ENCODE results near the gene LAMTOR4. TPM values are rescaled to one million over a fixed set of nuclear protein-coding genes. Genes with fewer than 3 reads are reported as not detected.

LAMTOR4 gene
- total RNA-seq, 1 experiment from 2014 or later = 224 TPM

GRCh38 chr7:100115026-100115425 lies 33.7 kb upstream of the LAMTOR4 start:
- Histone ChIP-seq H3K36me3 (ENCODE audit: control insufficient read depth, insufficient read depth, low read length) (no peaks in the 10 kb centered on the region; the same call in 1 of the 2 replicates), H3K9me3 (ENCODE audit: control insufficient read depth, insufficient read depth, low read depth, low read length) (no peaks in the 10 kb centered on the region), H3K27me3 (ENCODE audit: control insufficient read depth, insufficient read depth, low read length) (no peaks in the 10 kb centered on the region), H3K27ac (ENCODE audit: low read length) (no peak overlapping the region), H3K4me3 (ENCODE audit: low read depth in 2 of 2, low read length in 2 of 2) (no peak overlapping the region), H3K4me1 (ENCODE audit: control insufficient read depth, insufficient read depth, low read length) (0 out of 2 replicates have a peak, but pooled peaks cover 2% of the 10 kb centered on the region)
- BruUV-seq (replicated peaks) = no TSS peak
- ATAC-seq = no peak
- intact Hi-C loops (cut with micrococcal nuclease; ENCODE audit: unreplicated experiment) = no loop called here
- POLR2A ChIA-PET = no interaction called here
- TF ChIP-seq TCF7L2 (IDR thresholded peaks at IDR 0.05; ENCODE audit: low read depth, low read length) (no peak), REST (IDR thresholded peaks at IDR 0.05; ENCODE audit: insufficient read depth in 1 of 2, low read depth in 2 of 2, low read length in 1 of 2) (no peak), POLR2AphosphoS5 (IDR thresholded peaks at IDR 0.05; ENCODE audit: low read depth, low read length) (no peak), SIN3A (IDR thresholded peaks at IDR 0.05; ENCODE audit: borderline replicate concordance, insufficient read depth, low read depth, low read length) (no peak)
- TF ChIP-seq, protein P1, sequence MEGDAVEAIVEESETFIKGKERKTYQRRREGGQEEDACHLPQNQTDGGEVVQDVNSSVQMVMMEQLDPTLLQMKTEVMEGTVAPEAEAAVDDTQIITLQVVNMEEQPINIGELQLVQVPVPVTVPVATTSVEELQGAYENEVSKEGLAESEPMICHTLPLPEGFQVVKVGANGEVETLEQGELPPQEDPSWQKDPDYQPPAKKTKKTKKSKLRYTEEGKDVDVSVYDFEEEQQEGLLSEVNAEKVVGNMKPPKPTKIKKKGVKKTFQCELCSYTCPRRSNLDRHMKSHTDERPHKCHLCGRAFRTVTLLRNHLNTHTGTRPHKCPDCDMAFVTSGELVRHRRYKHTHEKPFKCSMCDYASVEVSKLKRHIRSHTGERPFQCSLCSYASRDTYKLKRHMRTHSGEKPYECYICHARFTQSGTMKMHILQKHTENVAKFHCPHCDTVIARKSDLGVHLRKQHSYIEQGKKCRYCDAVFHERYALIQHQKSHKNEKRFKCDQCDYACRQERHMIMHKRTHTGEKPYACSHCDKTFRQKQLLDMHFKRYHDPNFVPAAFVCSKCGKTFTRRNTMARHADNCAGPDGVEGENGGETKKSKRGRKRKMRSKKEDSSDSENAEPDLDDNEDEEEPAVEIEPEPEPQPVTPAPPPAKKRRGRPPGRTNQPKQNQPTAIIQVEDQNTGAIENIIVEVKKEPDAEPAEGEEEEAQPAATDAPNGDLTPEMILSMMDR (IDR thresholded peaks at IDR 0.05) = no peak
- DNase-seq (ENCODE audit: low read depth, low spot score) = no peak
- in situ Hi-C loops (cut with HindIII; ENCODE audit: low pct_unique_long_range_greater_than_20kb, low sequenced_read_pairs) = no loop called here
- CTCF ChIA-PET = no interaction called here

DNA sequence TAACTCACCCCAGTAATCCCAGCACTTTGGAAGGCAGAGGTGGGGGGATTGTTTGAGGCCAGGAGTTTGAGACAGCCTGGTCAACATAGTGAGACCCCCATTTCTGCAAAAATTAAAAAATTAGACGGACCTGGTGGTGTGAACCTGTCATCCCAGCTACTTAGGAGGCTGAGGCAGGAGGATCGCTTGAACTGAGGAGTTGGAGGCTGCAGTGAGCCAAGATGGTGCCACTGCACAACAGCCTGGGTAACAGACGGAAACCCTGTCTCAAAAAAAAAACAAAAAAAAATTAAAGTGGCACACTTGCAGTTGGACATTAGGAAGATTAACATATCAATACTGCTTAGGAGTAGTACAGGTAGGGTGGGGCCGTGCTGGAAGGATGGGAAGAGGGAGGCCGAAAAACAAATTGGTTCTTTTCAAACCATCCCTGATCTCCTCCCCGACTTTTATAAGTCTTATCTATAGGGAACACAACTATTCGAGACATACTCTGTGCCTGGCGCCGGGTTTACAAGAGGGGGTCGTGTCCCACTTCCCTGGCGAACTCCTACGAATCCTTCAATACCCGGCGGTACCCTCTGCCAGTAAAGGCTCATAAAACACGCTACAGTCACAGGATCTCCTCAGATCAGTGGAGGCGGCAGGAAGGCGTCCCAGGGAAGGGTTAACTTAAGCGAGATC lies 30.2 kb upstream of the LAMTOR4 start:
- no peak for DNase-seq (ENCODE audit: low read depth, low spot score)
- POLR2A ChIA-PET = no interaction called here
- Histone ChIP-seq H3K27me3 (ENCODE audit: control insufficient read depth, insufficient read depth, low read length) (no peaks in the 10 kb centered on the region), H3K4me3 (ENCODE audit: low read depth in 2 of 2, low read length in 2 of 2) (peak overlapping the region; percentile 69 to 99), H3K9me3 (ENCODE audit: control insufficient read depth, insufficient read depth, low read depth, low read length) (no peaks in the 10 kb centered on the region), H3K36me3 (ENCODE audit: control insufficient read depth, insufficient read depth, low read length) (no peaks in the 10 kb centered on the region; the same call in 1 of the 2 replicates), H3K27ac (ENCODE audit: low read length) (peak overlapping the region; percentile 88), H3K4me1 (ENCODE audit: control insufficient read depth, insufficient read depth, low read length) (peaks cover 11% of the 10 kb centered on the region)
- TF ChIP-seq SIN3A (IDR thresholded peaks at IDR 0.05; ENCODE audit: borderline replicate concordance, insufficient read depth, low read depth, low read length) (no peak), REST (IDR thresholded peaks at IDR 0.05; ENCODE audit: insufficient read depth in 1 of 2, low read depth in 2 of 2, low read length in 1 of 2) (no peak), POLR2AphosphoS5 (IDR thresholded peaks at IDR 0.05; ENCODE audit: low read depth, low read length) (no peak), TCF7L2 (IDR thresholded peaks at IDR 0.05; ENCODE audit: low read depth, low read length) (no peak)
- TF ChIP-seq, protein P1 (IDR thresholded peaks at IDR 0.05) = no peak
- in situ Hi-C loops (cut with HindIII; ENCODE audit: low pct_unique_long_range_greater_than_20kb, low sequenced_read_pairs) = no loop called here
- no peak for ATAC-seq
- intact Hi-C loops (cut with micrococcal nuclease; ENCODE audit: unreplicated experiment) = no loop called here
- BruUV-seq (replicated peaks) = TSS peak; percentile 83
- CTCF ChIA-PET = no interaction called here
